ENCODE measurements around the gene TMED5.

TMED5 gene

DNA sequence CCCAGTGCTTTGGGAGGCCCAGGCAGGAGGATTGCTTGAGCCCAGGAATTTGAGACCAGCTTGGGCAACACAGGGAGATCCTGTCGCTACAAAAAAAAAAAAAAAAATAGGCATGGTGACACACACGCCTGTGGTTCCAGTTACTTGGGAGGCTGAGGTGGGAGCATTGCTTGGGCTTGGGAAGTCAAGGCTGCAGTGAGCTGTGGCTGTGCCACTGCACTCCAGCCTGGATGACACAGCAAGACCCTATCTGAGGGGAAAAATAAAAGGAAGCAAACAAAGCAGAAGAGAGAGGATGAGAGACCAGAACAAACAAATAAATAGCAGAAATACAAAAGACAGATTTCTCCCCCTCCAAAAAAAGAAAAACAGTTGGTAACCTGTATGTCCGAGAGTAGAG lies 67.1 kb downstream of the TMED5 start:
- DNase-seq, result no peak

DNA sequence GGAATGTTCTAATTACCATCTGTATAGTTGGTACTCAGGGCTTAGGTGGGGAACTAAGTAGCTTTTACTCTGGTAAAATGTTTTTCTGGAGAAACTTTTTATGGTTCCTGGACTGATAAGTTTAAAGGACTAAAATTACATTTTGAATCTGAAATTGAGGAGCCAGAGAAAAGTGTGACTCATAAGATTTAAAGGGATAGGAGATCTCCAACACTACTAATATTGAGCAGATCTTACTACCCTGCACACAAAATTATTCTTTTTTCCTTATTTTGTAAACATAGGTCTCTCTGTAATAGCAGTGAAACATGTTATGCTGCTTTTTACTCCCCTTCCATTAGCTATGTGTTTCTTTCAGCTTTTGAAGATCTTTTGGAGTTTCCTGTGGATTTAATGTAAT lies 68.7 kb downstream of the TMED5 start:
- no peak for DNase-seq

DNA sequence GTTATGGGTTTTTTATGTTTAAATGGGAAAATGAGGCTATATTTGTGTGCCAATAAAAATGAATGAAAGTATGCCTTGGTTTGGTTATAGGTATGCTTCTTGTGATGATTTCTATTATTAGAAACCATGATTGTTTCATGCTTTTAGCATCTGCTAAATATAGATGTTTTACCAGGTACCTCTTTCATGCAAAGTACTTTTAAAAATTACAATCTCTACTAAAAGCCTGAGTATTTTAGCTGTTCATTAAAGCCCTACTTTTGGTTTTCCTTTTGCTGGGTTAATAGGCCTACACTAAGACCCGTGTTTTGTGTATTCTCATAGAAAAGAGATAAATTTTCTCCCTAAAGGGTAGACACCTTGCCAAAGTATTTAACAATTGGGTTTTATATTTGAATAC lies 69.1 kb downstream of the TMED5 start:
- DNase-seq, result no peak

DNA sequence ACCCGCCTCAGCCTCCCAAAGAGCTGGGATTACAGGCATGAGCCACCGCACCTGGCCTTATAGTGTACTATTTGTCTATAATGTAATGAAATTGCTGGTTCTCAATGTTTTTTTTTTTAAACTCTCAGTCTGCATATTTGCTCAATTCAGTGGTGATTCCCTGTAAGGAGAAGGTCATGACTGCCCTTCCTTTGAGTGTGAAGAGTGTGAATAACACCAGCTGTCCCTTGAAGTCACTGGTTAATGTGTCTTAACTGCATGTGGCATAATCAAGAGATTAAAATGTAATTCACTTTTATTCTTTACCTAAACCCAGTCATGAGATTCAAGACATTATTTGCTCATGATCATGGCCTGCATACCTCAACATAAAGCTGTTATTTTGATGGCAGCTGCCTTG lies 70.6 kb downstream of the TMED5 start:
- no peak for DNase-seq

DNA sequence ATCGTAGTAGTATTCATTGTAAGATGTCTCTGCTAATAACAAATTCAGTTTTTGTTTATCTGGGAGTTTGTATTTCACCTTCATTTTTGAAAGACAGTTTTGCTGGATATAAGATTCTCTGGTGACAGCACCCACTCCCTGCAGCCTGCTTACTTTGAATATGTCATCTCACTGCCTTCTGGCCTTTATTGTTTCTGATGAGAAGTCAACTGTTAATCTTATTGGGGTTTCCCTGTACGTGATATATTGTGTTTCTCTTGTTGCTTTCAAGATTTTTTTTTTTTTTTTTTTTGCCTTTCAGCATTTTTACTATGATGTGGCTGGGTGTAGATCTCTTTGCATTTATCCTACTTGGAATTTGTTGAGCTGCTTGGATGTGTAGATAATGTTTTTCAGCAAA lies 71.9 kb downstream of the TMED5 start:
- DNase-seq, result no peak

DNA sequence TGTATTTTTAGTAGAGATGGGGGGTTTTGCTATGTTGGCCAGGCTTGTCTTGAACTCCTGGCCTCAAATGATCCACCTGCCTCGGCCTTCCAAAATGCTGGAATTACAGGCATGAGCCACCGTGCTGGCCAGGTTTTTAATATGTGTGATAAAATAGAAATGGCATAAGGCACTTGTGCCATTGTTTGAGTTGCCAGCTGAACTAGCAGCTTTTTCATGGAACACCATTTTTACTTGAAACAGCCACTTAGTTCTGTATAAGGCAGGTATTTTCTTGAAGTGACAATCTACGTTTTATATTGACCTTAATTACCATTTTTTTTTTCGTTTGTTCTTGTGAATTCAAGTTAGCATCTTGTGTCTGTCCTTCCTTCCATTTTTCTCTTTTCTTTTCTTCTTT lies 72.8 kb downstream of the TMED5 start:
- no peak for DNase-seq

DNA sequence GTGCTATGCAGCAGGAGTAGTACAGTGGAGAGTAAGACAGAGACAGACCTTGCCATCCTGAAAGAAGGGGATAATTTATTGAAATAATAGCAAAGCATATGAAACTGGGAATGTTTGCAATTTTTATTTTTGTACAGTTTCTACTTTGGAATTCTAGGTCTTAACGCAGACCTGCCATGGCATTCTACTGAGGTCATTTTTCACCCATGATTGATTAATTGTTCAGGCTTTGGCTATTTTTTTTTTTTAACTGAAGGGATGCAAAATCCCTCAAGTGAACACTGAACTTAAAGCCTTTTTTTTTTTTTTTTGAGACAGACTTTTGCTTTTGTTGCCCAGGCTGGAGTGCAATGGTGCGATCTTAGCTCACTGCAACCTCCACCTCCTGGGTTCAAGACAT lies 74.0 kb downstream of the TMED5 start:
- DNase-seq, result no peak

DNA sequence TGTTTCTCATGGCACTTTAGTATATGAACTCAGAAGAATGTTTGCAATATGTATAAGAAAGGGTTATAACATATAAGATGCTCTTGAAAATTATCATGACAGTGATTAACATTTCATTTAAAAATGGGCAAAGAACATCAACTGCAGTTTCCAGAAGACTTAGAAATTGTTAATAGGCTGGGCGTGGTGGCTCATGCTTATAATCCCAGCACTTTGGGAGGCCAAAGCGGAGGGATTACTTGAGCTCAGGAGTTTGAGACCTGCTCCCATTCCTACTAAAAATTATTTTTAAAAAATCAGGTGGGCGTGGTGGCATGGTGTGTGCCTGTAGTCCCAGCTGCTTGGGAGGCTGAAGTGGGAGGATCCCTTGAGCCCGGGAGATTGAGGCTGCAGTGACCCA lies 78.1 kb downstream of the TMED5 start:
- no peak for DNase-seq
